WI38 (cell line): Measurements from ENCODE around the gene LHPP.

Experiments used
- H3K4me3 ChIP-seq: 2 replicates; pipeline ENCODE4 v1.5.1; 2011; ENCODE audit warnings: low read depth, mild to moderate bottlenecking, control low read depth, low read length
- CTCF ChIP-seq: IDR thresholded peaks from 2 replicates; pipeline ENCODE4 v1.5.1; 2012; ENCODE audit warnings: low read depth, mild to moderate bottlenecking, control low read depth, low read length

LHPP gene

GRCh38 chr10:124603376-124604213, 142.0 kb downstream of the LHPP start:
- H3K4me3 ChIP-seq: no peak overlapping the region
- no peak for TF ChIP-seq CTCF

DNA sequence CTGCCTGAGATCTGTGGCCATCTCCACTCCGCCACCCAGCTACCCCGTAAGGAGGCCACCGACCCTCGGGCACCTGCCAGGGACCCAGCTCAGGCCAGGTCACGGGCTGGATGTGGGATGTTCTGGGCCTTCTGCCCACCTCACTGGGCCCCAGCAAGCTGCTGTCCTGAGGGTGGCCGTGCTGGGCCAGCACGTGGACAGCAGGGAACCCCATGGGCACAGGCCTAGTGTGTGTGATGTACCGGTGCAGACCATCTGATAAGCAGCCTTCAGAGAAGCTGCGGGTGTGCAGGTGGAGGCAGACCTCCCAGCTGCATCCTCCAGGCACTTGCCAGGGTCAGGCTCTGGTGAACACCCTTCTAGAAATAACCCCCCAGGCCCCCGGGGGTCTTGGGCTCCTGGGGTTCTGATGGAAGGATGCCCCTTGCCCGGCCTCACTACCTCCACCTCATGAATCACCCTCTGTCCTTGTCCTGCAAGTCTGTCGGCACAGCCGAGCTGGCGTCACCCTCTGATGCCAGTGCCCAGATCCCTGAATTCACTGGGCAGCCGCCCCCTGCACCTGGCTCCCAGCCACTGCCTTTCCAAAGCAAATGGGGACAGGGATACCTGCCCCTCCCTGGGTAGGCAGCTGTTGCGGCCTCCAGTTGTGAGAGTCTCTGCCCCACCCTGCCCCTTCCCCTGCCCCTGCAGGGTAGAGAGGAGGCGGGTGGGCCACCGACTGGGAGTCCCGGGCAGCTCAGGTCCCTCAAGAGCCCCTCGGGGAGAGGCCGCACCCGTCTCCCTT, 142.8 kb downstream of the LHPP start:
- H3K4me3 ChIP-seq: no peak overlapping the region
- TF ChIP-seq CTCF: no peak

DNA sequence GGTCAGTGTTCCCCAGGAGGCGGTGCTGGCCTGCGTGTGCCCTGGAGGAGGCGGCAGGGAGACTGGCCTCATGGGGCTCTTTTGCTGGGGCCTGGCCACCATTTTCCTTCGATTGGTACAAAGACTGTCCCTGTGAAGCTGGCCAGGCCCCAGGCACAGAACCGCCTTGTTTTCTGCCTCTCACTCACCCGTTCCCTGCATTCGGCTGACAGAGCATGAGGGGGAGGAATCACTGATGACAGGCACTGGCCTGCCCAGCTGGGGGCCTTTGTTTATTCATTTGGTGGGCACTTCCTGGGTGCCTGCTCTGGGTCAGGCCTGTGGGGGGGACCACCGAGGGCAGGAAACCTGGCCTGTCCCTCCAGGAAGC, 143.4 kb downstream of the LHPP start:
- no peak for TF ChIP-seq CTCF

DNA sequence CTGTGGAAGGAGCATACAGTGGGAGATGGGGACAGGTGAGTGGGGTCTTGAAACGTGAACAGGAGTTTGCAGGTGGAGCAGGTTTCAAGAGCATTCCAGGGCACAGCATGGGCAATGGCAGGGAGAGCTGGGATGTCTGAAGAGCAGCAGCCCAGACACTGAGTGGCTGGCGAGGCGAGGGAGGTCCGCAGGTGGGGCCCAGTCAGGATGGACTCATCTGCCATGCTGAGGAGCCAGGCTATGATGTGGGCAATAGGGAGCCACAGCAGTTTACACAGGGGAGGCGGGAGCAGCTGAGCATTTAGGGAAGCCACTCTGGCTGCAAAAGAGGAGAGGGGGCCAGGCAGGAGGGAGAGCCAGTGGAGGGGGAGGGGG, 143.8 kb downstream of the LHPP start:
- H3K4me3 ChIP-seq: no peak overlapping the region
- TF ChIP-seq CTCF: no peak

More for the DNA sequence above, 143.4 kb downstream of the LHPP start:
- H3K4me3 ChIP-seq: no peak overlapping the region

DNA sequence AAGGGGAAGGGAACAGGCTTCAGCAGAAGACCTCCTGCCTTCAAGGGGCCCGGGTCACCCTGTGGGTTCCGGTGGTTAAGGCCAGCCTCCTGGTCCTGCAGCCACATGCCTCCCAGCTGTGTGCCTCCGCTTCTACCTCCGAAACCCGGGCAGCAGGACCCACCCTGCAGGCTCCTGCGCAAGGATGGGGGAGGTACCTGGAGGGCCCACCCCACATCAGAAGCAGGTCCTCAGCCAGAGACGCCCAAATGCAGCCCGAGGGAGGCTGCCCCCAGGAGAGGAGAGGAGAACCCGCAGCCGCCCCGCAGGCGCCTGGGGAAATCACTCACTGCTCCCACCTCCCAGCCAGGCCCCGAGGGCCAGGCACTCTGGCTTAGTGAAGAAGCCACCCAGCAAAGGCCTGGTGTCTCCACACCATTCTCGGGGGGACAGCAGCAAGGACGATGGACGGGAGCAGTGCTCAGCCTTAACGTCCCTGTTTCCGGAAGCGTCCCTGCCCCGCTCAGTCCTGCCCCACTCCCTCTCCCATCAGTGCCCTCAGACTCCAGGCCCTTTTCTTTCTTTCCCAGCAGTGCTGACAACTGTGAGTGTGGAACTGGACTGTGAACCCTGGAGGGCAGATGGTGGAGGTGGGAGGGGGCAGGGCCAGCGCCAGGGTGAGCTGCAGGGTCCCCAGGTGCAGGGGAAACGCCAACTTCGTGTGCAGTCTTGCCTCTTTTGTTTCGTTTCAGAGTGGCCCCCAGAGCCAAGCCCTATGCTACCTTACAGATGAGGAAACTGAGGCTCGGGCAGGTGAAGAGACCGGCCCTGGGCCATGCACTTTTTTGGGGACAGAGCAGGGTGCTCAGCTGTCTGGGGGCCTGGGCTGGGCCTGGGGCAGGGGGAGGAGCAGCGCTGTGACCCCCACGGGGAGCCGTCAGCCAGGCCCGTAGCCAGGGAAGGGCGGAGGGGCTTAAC, 144.5 kb downstream of the LHPP start:
- H3K4me3 ChIP-seq: no peak overlapping the region
- TF ChIP-seq CTCF: no peak

GRCh38 chr10:124606822-124607221, 145.2 kb downstream of the LHPP start:
- no peak for TF ChIP-seq CTCF
- no peak overlapping the region for H3K4me3 ChIP-seq
